ENCODE measurements around the gene GCAT.
A peak's percentile ranks its signal among the peaks of the same experiment; 100 is the strongest.

The GCAT gene

DNA sequence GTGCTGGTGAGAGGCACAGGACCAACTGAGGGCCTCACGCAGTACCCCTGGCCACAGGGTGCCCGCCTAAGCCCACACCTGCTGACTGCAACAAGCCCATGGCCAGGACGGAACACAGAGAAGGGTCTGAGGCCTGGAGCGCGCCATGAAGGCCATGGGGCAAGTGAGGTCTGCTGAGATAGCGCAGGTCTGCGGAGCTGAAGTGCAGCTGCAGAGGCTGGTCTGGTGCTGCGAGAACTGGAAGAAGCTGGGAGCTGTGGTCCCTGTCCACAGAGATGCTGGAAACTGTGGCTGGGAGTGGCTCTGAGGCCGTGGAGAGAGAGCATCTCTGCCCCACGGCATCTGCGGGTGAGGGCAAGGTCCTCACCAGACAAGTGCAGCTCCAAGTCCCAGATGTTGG, 23.7 kb downstream of the GCAT start:
- no peak overlapping the region for H3K4me3 ChIP-seq (ENCODE audit: low read depth, low read length)

DNA sequence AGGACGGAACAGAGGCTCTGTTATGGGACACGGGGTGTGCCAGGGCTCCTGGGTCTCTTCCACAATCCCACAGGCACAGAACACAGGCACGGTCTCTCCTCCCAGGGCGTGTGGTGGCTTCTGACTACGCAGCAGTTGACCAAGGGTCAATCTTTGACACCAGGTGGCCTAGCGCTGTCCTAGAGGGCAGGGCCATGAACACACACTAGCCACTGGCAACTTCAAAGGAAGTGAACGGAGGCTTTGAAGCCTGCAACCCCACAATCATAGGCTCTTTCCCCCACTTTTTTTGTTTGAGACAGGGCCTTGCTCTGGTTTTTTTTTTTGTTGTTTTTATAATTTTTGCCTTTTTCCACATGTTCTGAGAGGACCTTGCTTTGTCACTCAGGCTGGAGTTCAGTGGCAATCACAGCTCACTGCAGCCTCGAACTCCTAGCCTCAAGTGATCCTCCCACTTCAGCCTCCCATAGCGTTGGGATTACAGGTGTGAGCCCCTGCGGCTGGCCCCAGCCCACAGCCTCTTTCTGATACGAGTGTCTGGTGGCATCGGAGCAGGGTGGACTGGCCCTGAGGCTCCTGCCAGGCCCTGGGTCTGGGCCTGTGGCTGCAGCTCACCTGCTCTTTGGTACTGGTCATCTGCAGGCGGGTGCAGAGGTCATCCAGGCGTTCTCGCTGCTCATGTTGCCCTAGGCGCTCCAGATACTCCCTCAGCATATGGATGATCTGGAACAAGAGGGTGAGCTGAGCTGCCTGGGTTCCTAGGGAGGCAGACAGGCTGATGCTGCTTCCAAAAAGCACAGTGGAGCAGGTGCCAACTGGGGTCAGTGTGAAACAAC, 24.5 kb downstream of the GCAT start:
- H3K4me3 ChIP-seq (ENCODE audit: low read depth, low read length), result no peak overlapping the region
- TF ChIP-seq CTCF (IDR thresholded peaks at IDR 0.05; ENCODE audit: low read depth, low read length), result no peak

More for the DNA sequence above, 23.7 kb downstream of the GCAT start:
- no peak for TF ChIP-seq CTCF (IDR thresholded peaks at IDR 0.05; ENCODE audit: low read depth, low read length)

- TF ChIP-seq CTCF (IDR thresholded peaks at IDR 0.05; ENCODE audit: low read depth, low read length), result no peak
- H3K4me3 ChIP-seq (ENCODE audit: low read depth, low read length), result no peak overlapping the region
These were observed 34.5 kb downstream of the GCAT start for GRCh38 chr22:37842015-37842793.

DNA sequence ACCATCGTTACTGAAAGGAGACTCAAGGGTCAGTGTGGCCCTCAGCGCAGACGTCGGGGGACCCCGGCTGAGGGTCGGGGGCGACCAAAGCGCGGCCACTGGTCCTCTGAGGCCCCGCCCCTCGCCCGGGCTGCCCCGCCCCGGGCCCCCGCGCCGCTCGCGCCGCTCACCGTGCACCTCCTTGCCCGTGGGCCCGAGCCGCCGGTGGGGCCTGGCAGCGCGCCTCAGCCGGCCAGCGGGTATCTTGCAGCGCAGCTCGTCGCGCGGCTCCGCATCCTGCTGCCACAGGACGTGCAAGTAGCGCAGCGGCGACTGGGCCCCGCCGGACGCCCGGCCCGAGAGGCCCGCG, 36.0 kb downstream of the GCAT start:
- TF ChIP-seq CTCF (IDR thresholded peaks at IDR 0.05; ENCODE audit: low read depth, low read length), result no peak
- peak overlapping the region; percentile 73 for H3K4me3 ChIP-seq (ENCODE audit: low read depth, low read length)

DNA sequence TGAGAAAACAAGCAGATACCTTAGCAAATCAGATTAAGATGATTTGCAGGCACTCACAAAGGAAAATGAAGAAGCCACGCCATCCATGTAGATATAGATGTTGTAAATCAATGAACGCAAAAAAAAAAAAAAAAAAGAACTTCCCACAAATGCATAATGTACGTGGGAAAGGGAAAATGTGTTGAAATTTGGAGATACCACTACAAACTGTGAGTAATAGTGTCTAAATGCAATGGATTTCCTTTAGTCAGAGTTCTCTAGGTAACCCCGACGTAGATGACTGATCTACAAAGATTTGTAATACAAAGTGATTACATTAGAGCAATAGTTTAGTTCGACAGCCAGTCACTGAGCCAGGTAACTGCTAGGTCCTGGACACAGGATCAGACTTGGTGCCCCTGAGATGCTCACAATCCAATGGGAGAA, 37.2 kb downstream of the GCAT start:
- H3K4me3 ChIP-seq (ENCODE audit: low read depth, low read length), result peak overlapping the region; percentile 73
- TF ChIP-seq CTCF (IDR thresholded peaks at IDR 0.05; ENCODE audit: low read depth, low read length), result no peak

DNA sequence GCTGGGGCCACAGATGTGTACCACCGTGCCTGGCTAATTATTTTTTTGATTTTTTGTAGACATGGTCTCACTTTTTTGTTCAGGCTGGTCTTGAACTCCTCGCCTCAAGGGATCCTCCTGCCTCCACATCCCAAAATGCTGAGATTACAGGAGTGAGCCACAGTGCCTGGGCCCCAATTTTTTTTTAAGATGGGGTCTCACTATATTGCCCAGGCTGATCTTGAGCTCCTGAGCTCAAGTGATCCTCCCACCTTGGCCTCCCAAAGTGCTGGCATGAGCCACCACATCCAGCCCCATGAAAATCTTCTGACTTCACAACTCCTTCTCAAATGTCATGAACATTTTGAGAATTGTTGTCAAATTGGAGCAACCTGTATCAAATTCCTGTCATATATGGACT, 38.7 kb downstream of the GCAT start:
- no peak for TF ChIP-seq CTCF (IDR thresholded peaks at IDR 0.05; ENCODE audit: low read depth, low read length)
- H3K4me3 ChIP-seq (ENCODE audit: low read depth, low read length), result no peak overlapping the region

DNA sequence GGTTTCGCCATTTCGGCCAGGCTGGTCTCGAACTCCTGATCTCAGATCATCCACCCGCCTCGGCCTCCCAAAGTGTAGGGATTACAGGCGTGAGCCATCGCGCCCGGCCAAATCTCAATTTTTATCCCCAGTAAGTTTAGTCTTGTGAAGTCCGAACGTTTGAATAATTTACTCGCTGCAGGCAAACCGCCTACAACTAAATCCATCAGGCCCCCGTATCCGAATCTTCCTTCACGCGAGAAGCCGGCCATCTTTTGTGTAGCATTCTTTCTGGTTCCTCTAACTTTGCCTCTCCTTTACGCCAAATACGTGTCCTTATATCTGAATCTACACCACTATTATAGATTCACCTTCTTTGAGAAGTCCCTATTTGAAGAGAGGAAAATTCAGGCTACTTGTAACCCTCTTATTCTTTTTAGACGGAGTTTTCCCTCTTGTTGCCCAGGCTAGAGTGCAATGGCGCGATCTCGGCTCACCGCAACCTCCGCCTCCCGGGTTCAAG, 40.9 kb downstream of the GCAT start:
- H3K4me3 ChIP-seq (ENCODE audit: low read depth, low read length), result peak overlapping the region; percentile 80
- TF ChIP-seq CTCF (IDR thresholded peaks at IDR 0.05; ENCODE audit: low read depth, low read length), result no peak

All from WI38 (cell line).